Umbilical cord (tissue), 2 donors: ENCODE results near the gene ESYT3. TPM values are rescaled to one million over a fixed set of nuclear protein-coding genes. Genes with fewer than 3 reads are reported as not detected.
A peak's percentile ranks its signal among the peaks of the same experiment; 100 is the strongest.
"Not testable (repeated sequence)": the region's sequence is repeated elsewhere in the genome, so short reads cannot be mapped to it uniquely, and the experiment has no call there.

Experiments used
- DNase-seq: peaks from one replicate; pipeline ENCODE4 v3.0.0-alpha.2; 2015; ENCODE audit warnings: low spot score
- total RNA-seq: library from RNA; depleted of rRNA; stranded (reverse); fragments of >200 nt; gene quantifications from one replicate; pipeline ENCODE4 v1.2.3, GENCODE V29; 2014; ENCODE audit warnings: low replicate concordance; ENCODE audit not compliant: insufficient read depth

Gene ESYT3
- total RNA-seq, 1 donor from 2014 or later, result 4.1 TPM

- no peak for DNase-seq
These were observed 27.0 kb upstream of the ESYT3 start for GRCh38 chr3:138407236-138407907.

DNA sequence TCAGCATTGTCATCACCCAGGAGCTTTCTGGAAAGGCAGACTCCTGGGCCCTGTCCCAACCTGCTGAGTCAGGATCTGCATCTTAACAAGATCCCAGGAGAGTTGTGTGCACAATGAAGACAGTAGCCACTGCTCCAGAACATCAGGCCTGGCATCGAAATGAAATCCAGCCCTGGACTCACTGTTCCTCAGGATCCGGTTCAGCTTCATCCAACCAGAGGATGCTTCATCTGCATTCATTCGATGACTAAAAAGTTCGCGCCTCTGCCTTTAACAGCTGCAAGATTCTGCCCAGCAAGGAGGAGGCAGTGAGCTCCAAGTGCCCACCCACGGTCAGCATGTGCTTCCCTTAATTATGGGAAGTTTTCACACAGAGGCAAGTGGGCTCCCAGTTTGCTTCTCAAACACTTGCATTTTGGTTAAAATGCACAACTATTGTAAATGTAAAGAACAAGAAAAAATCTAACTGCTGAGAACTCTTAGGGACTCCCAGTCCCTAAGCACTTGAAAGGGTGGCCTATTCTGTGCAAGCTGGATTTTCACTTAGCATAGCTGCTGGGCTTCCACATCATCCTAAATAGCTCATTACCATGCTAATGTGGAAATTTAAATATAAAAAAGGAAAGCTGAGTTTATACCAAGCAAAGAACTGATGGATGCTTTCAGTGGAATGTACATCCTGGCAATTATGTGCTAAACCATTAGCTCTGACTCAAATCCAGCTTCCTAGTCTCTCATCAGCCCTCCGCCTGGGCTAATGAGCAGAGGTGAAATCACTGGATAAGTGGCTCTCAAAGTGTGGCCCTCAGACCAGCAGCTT lies 25.5 kb upstream of the ESYT3 start:
- DNase-seq, result no peak

GRCh38 chr3:138412821-138413551 lies 21.4 kb upstream of the ESYT3 start:
- no peak for DNase-seq

- not testable (repeated sequence) for DNase-seq
These were observed 18.2 kb upstream of the ESYT3 start for GRCh38 chr3:138416236-138416635.

DNA sequence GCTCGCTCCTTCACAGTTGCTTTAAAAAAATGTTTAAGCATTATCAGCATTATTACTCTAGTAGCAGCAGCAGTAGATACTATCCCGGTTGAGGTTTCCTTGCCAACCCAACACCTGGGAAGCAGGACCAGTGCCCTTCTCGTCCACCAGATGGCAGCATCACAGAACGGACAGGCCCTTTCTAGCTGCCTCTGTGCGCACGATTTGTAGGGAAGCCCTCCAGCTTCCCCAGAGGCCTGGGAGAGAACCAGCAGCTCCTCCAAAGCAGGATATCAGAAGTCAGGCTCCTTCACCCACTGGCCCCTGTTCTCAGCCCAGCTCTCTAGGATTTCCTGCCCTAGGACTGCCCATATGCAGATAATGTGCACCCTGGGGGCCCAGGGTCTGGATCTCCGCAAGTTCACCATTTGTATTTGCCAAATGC lies 16.8 kb upstream of the ESYT3 start:
- peak; percentile 82 for DNase-seq

GRCh38 chr3:138418601-138419206 lies 15.7 kb upstream of the ESYT3 start:
- no peak for DNase-seq

DNA sequence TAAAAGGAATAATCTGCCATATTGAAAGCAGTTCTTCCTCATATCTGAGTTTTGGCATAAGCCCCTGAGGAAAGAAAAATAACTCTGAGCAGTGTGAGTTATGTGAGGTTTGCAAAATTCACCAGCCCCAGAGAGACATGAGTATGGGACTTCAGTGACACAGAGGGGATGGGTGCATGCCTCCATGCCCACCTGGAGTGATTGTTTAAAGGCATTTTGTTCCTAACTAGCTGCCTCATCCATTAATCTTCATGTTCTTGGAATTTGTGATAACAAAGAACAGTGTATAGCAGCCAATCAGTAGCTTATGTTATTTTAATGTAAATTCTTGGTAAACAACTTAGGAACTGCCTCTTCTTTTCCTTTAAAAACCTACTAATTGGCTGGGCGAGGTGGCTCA lies 11.1 kb upstream of the ESYT3 start:
- no peak for DNase-seq

GRCh38 chr3:138424323-138424722 lies 10.1 kb upstream of the ESYT3 start:
- no peak for DNase-seq

DNA sequence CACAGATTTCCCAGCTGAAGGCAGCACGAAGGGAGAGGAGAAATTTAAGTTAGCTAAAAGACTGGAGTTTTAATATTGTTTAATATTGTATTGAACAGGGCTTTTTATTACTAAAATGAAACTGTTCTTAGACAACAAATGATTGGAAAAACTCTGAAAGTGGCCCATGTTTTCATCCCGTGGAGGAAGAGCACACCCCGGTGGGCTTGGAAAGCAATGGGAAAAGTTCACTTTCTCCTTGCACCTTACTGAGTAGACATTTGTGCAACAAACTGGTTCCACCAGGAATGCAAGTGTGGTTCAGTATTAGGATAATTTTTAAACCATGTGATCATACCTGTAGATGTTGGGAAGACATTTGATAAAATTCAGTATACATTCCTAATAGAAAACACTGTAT lies 8.2 kb upstream of the ESYT3 start:
- peak; percentile 16 for DNase-seq

- not testable (repeated sequence) for DNase-seq
These were observed 7.7 kb upstream of the ESYT3 start for GRCh38 chr3:138426754-138427153.

DNA sequence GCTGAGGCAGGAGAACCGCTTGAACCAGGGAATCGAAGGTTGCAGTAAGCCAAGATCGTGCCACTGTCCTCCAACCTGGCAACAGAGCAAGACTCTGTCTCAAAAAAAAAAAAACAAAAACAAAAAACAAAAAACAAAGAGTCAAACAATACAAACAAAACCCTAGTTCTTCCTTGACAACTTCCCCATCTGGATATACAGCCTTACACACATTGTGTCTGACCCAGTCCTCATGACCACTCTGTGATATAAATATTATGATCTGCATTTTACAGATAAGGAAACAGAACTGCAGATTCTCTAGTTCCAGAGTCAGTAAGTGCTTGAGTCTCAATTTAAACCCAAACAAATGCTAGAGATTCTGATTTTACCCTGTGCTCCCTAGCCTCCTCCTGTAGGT lies 4.8 kb upstream of the ESYT3 start:
- DNase-seq, result no peak

GRCh38 chr3:138432576-138433240 lies 1.7 kb upstream of the ESYT3 start:
- no peak for DNase-seq

DNA sequence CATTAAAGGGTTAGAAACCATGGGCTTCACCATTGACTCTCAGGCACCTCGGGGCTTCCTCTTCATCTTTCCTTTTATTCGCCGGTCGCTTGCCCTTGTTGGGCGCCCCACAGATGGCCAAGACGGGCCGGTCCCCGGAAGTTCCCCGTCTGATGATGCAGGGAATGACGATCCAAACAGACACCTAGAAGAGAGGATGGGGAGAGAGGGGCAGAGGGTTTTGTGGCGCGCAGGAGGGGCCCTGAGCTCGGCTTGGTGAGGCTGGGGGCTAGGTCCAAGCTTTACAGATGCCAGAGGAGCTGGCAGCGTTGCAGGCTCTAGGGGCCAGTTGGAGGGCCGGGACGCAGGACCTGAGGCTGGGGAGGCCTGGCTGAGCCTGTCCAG lies 532 bp upstream of the ESYT3 start:
- no peak for DNase-seq

- DNase-seq, result no peak
These were observed 708 bp downstream of the ESYT3 start for GRCh38 chr3:138434875-138435772.

DNA sequence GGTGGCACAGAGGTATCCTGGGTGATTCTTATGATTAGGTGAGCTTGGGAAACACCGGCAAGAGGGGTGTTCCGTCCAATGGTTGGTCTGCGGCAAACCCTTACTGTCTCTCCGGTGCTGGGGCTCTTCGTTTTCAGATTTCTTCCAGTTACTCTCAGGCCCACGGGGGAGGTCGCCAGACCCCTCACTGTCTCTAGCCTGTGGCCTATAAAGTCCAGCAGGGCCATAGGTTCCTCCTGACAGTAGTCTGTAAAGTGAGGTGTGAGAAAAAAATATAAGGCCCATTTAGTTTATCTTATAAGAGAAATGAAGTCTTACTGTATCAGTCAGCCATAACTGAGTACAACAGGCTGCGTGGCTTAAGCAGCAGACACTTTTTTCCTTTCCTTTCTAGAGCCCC lies 1.4 kb downstream of the ESYT3 start:
- DNase-seq, result no peak

- no peak for DNase-seq
These were observed 2.9 kb downstream of the ESYT3 start for GRCh38 chr3:138437281-138437680.

GRCh38 chr3:138438896-138439295 lies 4.5 kb downstream of the ESYT3 start:
- no peak for DNase-seq

- no peak for DNase-seq
These were observed 5.2 kb downstream of the ESYT3 start for GRCh38 chr3:138439646-138440045.

DNA sequence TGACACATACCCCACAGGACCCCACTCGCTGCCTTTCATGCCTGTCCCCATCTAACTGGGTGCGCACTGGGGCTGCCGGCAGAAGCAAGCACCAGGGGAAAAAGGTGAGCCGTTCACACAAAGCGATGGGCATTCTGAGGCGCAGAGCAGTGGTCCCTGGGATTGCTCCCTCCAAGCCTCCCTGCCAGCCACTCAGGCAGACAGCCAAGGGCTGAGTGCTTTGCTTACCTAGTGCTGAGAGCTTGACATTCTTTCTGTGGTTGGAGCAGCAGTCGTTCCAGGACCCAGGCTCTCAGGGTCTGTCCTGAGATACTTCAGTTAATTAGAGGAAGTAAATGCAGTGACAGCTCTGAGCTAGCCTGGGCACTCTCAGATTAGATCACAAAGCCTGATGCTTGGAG lies 5.7 kb downstream of the ESYT3 start:
- no peak for DNase-seq

GRCh38 chr3:138440596-138440995 lies 6.2 kb downstream of the ESYT3 start:
- DNase-seq, result no peak
